HTR-8/SVneo (cell line): ENCODE results near the gene CD248.

ENCODE experiments used
- DNase-seq: peaks from one replicate; pipeline ENCODE4 v3.0.0; 2011; ENCODE audit warnings: low spot score, mixed read lengths; ENCODE audit not compliant: insufficient read length
- FAIRE-seq: peaks from 2 replicates; lab custom pipeline; 2011; peaks lifted over from hg19 to GRCh38; lab: Jason Lieb, UNC

CD248 gene

GRCh38 chr11:66341502-66342126 is 24.8 kb upstream of the CD248 start:
- DNase-seq (no peak), FAIRE-seq (peak; percentile 87)

GRCh38 chr11:66340596-66341501 is 24.0 kb upstream of the CD248 start:
- no peak for DNase-seq
- no peak for FAIRE-seq

- peak; percentile 4 for FAIRE-seq
Measured at GRCh38 chr11:66339686-66340483, 23.0 kb upstream of the CD248 start.

GRCh38 chr11:66339162-66339675 is 22.4 kb upstream of the CD248 start:
- FAIRE-seq (peak; percentile 54), DNase-seq (no peak)

More at GRCh38 chr11:66339686-66340483, 23.0 kb upstream of the CD248 start:
- no peak for DNase-seq

GRCh38 chr11:66338276-66339161 is 21.7 kb upstream of the CD248 start:
- FAIRE-seq (peak; percentile 68), DNase-seq (no peak)

GRCh38 chr11:66337103-66337899 is 20.5 kb upstream of the CD248 start:
- DNase-seq = no peak
- FAIRE-seq = no peak

GRCh38 chr11:66336234-66337102 is 19.6 kb upstream of the CD248 start, which contains the start of gene RIN1:
Gene RIN1 (minus strand): TSS chr11:66336434. CDS start chr11:66336402, 32 bp downstream.
- DNase-seq = peak; percentile 99

GRCh38 chr11:66335531-66336233 is 18.8 kb upstream of the CD248 start:
- DNase-seq = peak; percentile 71
- FAIRE-seq = no peak

More at GRCh38 chr11:66336234-66337102, 19.6 kb upstream of the CD248 start, which contains the start of gene RIN1:
- FAIRE-seq = peak; percentile 100

GRCh38 chr11:66334605-66335442 is 18.0 kb upstream of the CD248 start:
- FAIRE-seq = peak; percentile 49

GRCh38 chr11:66333896-66334604 is 17.2 kb upstream of the CD248 start:
- no peak for DNase-seq
- peak; percentile 4 for FAIRE-seq

More at GRCh38 chr11:66334605-66335442, 18.0 kb upstream of the CD248 start:
- DNase-seq = no peak

- FAIRE-seq (no peak), DNase-seq (no peak)
Measured at GRCh38 chr11:66333220-66333877, 16.5 kb upstream of the CD248 start.

GRCh38 chr11:66332371-66333219 is 15.8 kb upstream of the CD248 start:
- no peak for DNase-seq
- FAIRE-seq = peak; percentile 52

- DNase-seq (no peak), FAIRE-seq (peak; percentile 55)
Measured at GRCh38 chr11:66331542-66332370, 14.9 kb upstream of the CD248 start.
